Coronary artery (tissue), 2 donors: ENCODE results near the gene MTFR1L.

Experiments
- DNase-seq: peaks from one replicate; pipeline ENCODE4 v3.0.0-alpha.2; 2017; ENCODE audit warnings: low spot score
- H3K27ac ChIP-seq, 2 donors: fragments of 200-600 bp; sonication (generic); one replicate each; pipeline ENCODE4 v1.5.1; 2016 to 2019
- H3K4me3 ChIP-seq: fragments of 200-600 bp; sonication (generic); 2 replicates; pipeline ENCODE4 v1.5.1; 2016; ENCODE audit warnings: mild to moderate bottlenecking, moderate library complexity
- TF ChIP-seq, protein P1 (sequence below): fragments of 200-600 bp; sonication (generic); IDR thresholded peaks from one replicate; pipeline ENCODE4 v1.5.1; 2019; ENCODE audit warnings: antibody characterized with exemption

Gene MTFR1L

GRCh38 chr1:25808481-25809244 lies 11.1 kb upstream of the MTFR1L start:
- no peak overlapping the region for H3K4me3 ChIP-seq
- H3K27ac ChIP-seq, result peak overlapping the region in 1 of 2 donors; percentile 44
- DNase-seq, result no peak
- TF ChIP-seq, protein P1, sequence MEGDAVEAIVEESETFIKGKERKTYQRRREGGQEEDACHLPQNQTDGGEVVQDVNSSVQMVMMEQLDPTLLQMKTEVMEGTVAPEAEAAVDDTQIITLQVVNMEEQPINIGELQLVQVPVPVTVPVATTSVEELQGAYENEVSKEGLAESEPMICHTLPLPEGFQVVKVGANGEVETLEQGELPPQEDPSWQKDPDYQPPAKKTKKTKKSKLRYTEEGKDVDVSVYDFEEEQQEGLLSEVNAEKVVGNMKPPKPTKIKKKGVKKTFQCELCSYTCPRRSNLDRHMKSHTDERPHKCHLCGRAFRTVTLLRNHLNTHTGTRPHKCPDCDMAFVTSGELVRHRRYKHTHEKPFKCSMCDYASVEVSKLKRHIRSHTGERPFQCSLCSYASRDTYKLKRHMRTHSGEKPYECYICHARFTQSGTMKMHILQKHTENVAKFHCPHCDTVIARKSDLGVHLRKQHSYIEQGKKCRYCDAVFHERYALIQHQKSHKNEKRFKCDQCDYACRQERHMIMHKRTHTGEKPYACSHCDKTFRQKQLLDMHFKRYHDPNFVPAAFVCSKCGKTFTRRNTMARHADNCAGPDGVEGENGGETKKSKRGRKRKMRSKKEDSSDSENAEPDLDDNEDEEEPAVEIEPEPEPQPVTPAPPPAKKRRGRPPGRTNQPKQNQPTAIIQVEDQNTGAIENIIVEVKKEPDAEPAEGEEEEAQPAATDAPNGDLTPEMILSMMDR, result no peak

DNA sequence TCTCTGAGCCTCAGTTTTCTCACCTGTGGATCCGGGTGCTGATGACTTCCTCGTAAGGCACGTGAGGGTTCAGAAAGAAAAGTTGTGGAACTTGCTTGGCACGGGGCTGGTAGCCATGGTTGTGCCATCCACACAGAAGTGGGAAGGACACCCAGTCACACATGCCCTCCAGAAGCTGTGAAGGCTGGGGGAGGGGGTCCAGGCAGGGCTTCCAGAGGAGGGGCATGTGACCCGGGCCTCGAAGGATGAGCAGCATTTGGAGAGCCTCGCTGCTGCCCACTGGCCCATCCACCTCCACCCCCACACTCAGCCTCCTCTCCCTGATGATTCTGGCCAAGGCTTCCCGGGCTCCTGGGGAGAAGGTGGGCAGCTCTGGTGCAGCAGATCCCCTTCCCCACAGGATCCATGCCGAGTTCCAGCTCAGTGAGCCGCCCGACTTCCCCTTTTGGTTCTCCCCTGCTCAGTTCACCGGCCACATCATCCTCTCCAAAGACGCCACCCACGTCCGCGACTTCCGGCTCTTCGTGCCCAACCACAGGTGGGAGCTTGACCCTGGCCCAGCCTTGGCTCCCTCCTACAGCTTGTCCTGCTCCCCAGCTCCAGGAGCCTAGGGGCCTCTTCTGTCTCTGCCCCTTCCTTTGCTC lies 10.3 kb upstream of the MTFR1L start:
- H3K27ac ChIP-seq, result no peak overlapping the region
- no peak overlapping the region for H3K4me3 ChIP-seq
- no peak for DNase-seq
- TF ChIP-seq, protein P1, result no peak

DNA sequence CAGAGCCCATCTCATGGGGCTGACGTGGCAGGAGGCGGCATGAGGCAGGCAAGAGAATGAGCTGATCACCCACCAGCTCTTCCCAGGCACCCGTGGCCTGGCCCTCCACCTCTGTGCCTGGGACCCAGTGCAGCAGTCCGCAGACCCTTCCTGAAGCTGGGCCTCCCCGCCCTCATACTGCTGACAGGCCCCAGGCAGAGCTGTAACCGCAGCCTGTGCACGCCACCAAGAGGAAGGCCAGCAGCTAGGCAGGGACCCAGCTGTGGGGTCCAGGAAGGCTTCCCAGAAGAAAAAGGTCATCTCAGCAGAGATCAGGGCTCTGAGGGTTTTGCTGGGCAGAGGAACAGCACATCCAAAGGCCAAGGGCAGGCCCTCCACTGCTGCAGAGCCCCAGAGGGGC lies 9.8 kb upstream of the MTFR1L start:
- DNase-seq, result no peak
- TF ChIP-seq, protein P1, result no peak
- H3K27ac ChIP-seq, result no peak overlapping the region

DNA sequence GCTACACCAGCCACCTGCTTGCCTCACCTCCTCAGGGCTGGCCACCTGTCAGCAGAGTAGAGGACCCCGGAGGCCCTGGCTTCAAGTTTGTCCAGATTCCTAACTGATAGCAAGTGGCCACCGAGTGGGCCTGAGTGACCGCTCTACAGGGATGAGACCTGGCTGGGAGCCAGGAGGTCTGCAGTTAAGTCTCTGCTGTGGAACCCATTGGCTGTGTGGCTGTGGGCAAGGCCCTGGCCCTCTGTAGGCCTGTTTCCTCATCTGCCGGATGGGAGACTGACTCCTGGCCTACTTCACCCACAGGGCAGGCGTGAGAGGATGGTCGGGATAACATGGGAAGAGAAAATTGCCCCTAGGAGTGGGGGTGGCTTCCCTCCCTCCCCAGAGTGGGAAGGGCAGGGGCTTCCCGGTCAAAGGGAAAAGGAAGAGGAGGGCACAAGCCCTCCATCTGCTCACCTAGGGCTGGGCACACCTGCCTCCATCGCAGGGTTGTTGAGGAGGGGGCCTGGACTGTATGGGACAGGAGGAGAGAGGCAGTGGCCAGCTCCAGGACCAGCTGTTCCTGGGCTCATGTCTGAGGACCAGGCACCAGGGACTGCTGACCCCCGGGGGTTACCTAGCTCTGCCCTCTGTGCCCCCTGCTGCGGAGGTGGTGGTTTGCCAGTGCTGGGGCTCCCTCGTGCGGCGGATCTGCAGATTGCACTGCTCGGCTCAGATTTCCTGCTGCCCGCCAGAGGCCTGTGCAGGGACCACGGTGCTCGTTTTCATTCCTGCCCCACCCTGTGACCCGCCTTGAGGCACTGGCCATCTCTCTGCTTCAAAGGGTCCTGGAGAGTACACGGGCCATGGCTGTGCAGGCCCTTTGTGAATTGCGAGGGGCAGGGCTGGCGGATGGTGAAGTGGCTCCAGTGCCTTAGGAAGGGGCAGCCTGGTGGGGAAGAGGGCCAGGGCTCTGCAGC lies 9.1 kb upstream of the MTFR1L start:
- H3K27ac ChIP-seq, result no peak overlapping the region
- DNase-seq, result no peak
- TF ChIP-seq, protein P1, result peak; percentile 75

More for the DNA sequence above, 9.8 kb upstream of the MTFR1L start:
- H3K4me3 ChIP-seq, result no peak overlapping the region

GRCh38 chr1:25811384-25812082 lies 8.2 kb upstream of the MTFR1L start:
- TF ChIP-seq, protein P1, result no peak
- no peak for DNase-seq
- Histone ChIP-seq H3K27ac (no peak overlapping the region), H3K4me3 (no peak overlapping the region)

More for the DNA sequence above, 9.1 kb upstream of the MTFR1L start:
- H3K4me3 ChIP-seq, result no peak overlapping the region

GRCh38 chr1:25813071-25813733 lies 6.6 kb upstream of the MTFR1L start:
- Histone ChIP-seq H3K27ac (no peak overlapping the region), H3K4me3 (no peak overlapping the region)
- TF ChIP-seq, protein P1, result no peak
- DNase-seq, result no peak
